ENCODE measurements around the gene BIN1.

GRCh38 chr2:127106457-127106990 lies 430 bp downstream of the BIN1 start:
- TF ChIP-seq, protein P1, sequence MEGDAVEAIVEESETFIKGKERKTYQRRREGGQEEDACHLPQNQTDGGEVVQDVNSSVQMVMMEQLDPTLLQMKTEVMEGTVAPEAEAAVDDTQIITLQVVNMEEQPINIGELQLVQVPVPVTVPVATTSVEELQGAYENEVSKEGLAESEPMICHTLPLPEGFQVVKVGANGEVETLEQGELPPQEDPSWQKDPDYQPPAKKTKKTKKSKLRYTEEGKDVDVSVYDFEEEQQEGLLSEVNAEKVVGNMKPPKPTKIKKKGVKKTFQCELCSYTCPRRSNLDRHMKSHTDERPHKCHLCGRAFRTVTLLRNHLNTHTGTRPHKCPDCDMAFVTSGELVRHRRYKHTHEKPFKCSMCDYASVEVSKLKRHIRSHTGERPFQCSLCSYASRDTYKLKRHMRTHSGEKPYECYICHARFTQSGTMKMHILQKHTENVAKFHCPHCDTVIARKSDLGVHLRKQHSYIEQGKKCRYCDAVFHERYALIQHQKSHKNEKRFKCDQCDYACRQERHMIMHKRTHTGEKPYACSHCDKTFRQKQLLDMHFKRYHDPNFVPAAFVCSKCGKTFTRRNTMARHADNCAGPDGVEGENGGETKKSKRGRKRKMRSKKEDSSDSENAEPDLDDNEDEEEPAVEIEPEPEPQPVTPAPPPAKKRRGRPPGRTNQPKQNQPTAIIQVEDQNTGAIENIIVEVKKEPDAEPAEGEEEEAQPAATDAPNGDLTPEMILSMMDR (conservative IDR thresholded peaks at IDR 0.05; ENCODE audit: low read depth, low read length), result no peak
- TF ChIP-seq EZH2 (IDR thresholded peaks at IDR 0.05; ENCODE audit: low read length, unreplicated experiment), result no peak
- no peak for TF ChIP-seq EZH2phosphoT487 (IDR thresholded peaks at IDR 0.05; ENCODE audit: borderline replicate concordance, low read length)
